Activated CD4-positive, alpha-beta T cell treated with anti-CD3 and anti-CD28 coated beads, Interleukin-2, Interleukin-6, amounts not matched to agents 100 ng/mL and 50 ng/mL, durations not matched to agents 16 hours and 8 hours (primary cell): ENCODE results near the gene ADIPOR2.

Experiments
- DNase-seq: peaks from one replicate; pipeline ENCODE4 v3.0.0-alpha.2; 2020

Gene ADIPOR2

GRCh38 chr12:1777798-1778197, 86.9 kb downstream of the ADIPOR2 start:
- no peak for DNase-seq

DNA sequence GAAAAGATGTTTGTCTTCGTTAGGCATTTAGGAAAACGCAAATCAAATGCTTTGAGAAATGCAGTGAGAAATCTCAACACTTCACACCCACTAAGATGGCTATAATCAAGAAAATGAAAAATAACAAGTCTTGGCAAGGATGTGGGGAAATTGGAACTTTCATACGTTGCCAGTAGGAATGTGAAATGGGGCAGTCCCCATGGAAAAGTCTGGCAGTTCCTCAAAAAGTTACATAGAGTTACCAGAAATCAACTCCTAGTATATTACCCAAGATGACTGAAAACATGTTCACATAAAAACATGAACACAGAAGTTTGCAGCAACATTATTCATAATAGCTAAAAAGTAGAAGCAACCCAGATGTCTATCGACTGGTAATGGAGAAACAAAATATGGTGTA, 88.0 kb downstream of the ADIPOR2 start:
- no peak for DNase-seq

DNA sequence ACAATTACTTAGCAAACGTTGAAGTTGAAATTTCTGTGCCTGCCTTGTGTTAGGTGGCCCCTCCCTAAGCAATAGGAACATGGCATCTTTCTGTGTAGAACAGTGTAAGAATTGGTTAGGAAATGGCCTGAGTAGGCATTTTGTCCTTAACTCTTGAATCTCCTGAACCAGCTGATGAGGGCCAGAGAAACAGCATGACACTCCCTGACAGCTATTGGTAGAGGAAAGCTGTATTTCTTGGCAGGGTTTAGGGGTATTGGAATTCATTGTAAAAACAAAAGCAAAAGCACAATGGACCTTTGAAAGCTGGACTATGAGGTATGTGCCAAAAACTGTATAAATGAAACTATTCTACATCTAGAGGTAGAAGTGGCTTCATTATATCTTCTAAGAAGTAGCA, 88.9 kb downstream of the ADIPOR2 start:
- DNase-seq: no peak

GRCh38 chr12:1781772-1782171, 90.9 kb downstream of the ADIPOR2 start:
- DNase-seq: no peak

- no peak for DNase-seq
Measured at GRCh38 chr12:1782215-1782614, 91.3 kb downstream of the ADIPOR2 start.

DNA sequence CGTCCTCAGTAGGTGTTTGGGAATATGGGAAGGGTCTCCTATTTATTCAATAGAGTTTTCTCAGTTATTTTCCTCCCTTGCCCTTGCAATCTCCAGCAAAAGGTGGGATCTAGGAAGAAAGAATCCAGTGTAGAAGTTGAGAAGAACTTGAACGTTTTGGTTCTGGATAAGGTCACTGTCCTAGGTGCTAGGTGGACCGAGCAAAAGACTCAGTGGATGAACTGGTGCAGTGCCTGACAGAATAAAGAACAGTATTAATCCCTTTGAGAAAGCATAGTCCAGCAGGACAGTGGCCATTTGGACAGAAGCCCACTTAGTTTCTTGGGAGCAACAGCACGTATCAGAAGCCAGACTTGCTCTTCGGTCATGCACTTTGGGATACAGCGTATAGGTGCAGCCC, 96.8 kb downstream of the ADIPOR2 start:
- DNase-seq: no peak

DNA sequence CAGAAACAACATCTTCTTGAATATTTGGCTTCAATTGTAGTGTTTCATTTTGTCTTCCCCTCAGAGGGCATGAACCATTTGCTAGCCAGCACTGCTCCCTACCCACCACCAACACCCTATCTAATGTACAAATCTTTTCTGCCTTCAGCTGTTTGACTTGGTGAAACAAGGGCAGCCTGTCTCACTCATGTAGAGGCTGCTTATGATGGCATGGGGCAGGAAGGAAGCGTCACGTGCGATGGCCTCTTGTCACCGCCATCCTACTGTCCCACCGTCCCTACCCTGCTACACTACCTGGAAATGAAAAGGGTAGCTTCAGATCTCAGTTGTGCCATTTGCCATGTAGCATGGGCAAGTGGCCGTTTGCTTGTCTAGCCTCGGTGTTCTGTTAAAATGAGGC, 99.6 kb downstream of the ADIPOR2 start:
- no peak for DNase-seq

- DNase-seq: peak; percentile 67
Measured at GRCh38 chr12:1791104-1791841, 100.4 kb downstream of the ADIPOR2 start.

DNA sequence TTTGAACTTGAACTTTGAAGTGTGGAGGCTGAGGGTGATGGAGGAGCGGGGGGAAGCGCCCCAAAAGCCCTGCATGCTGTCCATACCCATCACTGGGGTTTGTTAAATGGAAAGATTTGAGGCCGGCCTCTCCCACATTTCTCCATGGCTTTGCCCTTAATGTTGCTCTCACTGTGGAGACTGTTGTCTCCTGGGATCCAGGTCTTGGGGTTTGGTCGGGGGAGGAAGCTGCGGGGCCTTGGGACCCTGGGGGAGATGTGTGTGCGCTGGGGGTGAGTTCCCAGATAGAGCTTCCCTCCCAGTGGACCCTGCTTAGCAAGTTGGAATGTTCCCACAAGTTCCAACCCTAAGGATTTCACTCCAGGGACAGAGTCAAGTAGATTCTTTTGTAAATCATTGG, 101.5 kb downstream of the ADIPOR2 start:
- DNase-seq: no peak

GRCh38 chr12:1793426-1794210, 102.7 kb downstream of the ADIPOR2 start:
- DNase-seq: no peak

DNA sequence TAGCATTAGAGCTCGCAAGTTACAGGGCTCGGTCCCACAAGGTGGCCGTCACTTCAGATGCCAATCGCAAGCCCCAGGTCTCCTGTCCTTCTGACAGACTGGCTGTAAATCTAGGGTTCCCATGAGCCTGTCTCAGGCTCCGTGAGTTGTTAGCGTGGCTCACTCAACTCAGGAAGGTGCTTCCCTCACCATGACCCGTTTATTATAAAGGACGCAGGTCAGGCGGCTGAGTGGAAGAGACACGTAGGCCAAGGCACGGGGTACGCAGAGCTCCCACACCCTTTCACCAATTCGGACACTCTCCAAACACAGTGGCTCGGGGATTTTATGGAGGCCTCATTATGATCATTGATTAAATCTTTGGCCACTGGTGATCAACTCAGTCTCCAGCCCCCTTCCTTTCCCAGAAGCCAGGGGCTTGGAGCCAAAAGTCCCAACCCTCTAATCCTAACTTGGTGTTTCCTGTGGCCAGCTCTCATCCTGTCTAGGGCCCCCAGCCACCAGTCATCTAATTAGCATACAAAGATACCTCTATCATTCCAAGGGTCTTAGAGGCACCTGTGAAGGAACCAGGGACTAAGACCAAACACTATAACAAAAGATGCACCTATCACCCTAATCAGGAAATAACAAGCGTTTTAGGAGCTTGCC, 103.7 kb downstream of the ADIPOR2 start:
- DNase-seq: no peak

DNA sequence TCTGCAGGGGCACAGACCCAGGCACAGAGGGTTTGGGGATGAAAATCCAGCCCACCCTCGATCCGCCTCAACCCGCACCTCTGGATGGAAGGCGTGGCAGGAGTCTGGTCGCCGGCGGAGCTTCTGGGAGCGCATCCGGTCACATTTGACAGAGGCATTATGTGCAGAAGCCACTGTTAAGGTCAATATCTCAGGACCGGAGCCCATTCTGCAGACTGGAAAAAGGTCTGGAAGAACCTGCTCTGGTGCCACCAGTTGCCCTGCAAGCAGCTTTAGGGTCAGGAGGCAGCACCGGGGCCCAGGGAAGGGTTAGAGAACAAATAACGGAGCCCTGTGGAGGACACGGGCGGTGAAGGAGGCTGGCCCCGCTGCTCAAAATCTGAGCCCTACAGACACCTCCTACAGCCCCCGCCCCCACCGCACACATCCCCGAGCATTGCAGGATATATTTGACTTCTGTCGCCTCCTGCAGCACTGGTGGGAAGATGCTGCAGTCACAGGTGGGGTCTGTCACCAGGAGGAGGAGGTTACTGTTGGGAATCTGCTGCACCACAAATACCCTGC, 104.4 kb downstream of the ADIPOR2 start:
- no peak for DNase-seq

- peak; percentile 97 for DNase-seq
Measured at GRCh38 chr12:1795785-1796514, 105.1 kb downstream of the ADIPOR2 start.

GRCh38 chr12:1796515-1797010, 105.7 kb downstream of the ADIPOR2 start:
- DNase-seq: peak; percentile 60

DNA sequence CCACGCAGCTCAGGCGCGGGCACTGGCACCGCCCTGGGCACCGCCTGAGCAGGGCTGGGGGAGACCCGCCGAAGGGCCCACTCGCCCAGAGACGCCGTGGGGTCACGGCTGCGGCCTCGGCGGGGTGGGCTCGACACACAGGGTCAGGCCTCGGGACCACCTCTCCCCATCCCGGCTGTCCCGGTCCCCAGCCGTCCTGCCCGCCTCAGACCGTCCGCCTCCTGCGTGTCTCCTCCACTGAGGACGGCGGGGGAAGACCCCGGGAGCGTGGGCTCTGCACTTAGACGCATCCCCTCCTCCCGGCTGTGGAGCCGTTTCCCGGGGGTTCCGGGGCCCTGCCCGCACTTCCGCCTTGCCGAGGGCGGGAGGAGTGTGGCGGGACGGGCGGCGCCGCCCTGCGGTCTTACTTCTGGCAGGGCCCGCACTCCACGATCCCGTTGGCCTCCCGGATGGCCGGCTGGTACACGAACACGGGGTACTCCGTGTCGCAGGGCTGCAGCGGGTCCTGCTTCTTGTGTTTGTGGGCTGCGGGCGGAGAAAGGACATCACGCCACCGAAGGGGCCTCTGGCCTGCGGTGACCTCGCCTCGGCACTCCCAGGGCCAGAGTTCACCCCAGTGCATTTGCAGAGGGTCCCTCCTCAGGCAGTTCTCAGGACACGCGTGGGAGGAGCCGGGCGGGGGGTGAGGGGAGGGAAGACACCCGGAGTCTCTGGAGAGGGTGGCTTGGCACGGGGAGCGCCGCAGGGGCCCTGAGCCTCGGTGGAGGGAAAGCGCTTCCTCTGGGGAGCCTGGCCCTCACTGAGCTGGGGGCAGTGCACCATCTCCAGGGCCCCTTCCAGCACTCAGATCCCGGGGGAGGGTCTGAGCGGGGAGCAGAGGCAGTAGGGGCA, 106.4 kb downstream of the ADIPOR2 start:
- DNase-seq: peak; percentile 72

GRCh38 chr12:1797991-1798640, 107.2 kb downstream of the ADIPOR2 start:
- no peak for DNase-seq

- no peak for DNase-seq
Measured at GRCh38 chr12:1798641-1799020, 107.8 kb downstream of the ADIPOR2 start.

GRCh38 chr12:1799051-1799881, 108.4 kb downstream of the ADIPOR2 start:
- no peak for DNase-seq

GRCh38 chr12:1799882-1800400, 109.1 kb downstream of the ADIPOR2 start:
- DNase-seq: no peak
